ENCODE results near the gene CNIH3.

Gene CNIH3

GRCh38 chr1:224724566-224724965, 108.4 kb downstream of the CNIH3 start:
- no peak for DNase-seq

DNA sequence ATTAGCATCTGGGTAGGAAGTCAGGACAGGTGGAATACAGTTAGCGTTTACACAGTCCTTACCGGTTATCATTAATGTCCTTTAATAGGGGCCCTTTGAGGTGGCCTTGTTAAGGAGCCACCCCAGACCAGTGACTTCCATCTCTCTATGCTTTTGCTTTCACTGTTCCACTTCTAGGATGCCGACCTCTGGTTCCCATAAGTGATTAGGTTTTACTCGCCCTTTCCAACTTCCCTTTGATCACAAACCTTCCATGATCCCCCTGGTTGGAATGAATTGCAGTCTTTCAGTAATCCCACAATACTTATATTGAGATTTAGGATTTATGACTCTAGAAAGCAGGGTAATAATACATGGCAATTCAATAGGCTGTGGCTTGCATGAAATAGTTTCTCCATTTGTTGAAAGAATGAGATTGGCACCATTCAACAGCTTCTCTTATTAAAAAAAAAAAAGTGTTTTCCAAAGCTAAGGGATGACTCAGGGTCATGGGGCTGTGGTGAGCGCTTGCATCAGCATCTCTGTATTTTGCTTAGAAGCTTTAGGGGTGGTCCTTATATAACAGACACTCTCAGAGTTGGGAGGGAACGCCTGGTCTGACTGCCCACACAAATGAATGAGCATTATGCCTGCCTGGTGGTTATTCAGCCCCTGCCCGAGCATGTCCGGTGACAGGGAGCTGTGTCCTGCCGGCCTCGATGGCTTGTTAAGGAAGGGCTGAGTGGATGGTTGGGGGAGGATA, 110.5 kb downstream of the CNIH3 start:
- DNase-seq: no peak

DNA sequence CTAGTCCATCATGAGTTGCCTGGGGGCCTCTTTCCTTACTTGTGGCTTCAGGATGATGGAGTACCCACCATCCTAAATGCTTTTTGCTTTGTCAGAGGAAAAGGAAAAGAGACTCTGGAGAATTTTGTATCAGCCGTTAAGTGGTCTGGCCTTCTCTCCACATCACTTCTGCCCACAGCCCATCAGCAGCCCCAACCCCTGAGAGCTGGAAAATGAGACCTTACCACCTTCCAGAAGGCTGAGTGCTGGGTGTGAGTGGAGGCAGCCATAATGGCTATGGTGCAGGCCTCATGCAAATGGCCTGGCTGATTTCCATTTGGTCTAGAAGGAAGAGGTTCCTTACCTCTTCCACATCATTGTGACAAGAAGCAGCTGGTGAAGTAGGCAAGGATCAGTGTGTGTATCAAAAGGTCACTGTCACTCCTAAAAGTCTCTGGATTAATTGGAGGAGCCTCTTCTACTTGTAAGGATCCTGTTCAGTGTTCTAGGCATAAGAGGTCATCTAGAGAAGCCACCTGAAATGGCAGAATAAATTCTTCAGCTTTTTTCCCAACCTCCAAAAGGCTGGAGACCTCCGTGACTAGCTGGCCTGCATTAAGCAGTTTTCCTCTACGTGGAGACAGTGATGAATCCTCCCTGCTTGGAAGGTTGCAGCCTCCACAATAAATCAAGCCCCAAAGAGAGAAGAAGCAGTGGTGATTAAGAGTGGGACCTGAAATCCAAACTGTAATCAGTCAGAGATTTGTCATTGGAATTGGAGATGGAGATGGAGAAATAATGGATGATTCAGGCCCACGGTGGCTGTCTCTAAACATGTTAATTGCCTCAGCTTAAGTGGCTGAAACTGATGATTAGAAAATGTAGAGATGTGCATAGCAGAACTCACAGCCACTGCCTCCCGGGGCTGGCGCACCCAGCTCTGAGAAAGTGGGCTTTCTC, 111.5 kb downstream of the CNIH3 start:
- no peak for DNase-seq

DNA sequence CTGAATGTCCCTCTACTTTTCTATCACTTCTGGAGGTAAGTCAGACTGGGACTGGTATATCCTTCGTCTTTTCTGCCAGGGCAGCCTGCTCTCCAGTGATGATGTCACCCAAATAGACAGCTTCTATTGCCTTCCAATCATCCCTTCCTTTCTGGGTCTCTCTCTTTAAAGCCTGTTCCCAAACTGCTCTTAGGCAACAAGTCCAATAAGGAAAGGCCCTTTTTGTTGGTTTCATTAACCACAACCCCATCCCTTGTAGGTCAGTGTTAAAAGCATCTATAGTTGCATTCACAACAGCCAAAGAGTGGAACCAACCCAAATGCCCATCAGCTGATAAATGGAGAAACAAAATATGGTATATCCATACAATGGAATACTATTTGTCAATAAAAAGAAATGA, 114.4 kb downstream of the CNIH3 start:
- DNase-seq: no peak

GRCh38 chr1:224730965-224731364, 114.8 kb downstream of the CNIH3 start:
- DNase-seq: no peak

DNA sequence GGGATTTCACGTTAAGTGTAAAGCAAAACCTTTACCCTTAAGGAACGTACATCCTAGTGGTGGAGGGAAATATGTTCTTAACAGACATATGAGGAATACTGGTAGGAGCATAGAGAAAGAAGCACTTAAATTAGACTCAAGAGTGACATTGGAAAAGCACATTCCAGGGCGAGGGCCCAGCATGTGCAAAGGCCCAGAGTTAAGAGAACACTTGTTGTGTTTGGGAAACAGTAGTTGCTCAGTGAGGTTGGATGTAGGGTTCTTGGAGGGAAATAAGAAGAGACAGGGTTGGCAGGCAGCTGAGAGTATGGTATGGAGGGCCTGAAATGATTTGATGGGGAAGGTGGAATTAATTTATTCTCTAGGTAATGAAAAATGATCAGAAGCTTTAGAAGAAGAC, 115.5 kb downstream of the CNIH3 start:
- no peak for DNase-seq

DNA sequence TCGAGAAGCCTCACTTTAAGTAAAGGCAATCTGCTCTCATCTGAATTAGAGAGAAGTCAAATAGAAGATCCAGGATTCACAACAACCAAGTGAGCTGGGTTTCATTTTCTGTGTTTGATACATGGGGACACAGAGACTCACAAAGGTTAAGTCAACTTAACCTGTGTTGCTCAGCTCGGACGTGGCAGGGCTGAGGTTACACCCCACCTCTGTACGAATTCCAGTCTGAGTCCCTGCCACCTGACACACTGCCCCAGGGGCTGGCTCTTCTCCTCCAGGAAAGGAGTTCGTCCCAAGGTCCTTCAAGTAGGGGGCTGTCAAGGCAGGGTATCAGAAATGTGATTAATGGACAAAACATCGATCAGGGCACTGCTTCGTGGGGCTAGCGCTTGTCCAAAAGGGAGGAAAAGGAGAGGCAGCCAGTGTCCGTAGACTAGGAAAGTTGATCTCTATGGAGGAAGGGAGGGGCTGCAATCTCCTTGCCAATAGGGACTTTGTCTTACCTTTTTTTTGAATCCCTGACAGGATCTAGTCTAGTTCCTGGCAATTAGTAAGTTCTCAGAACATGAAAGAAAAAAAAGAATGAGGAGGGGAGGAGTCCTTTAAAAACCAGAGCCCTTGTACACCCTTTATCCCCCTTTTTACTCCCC, 116.4 kb downstream of the CNIH3 start:
- no peak for DNase-seq

GRCh38 chr1:224733027-224733911, 117.2 kb downstream of the CNIH3 start:
- no peak for DNase-seq

- no peak for DNase-seq
Measured at GRCh38 chr1:224734261-224734935, 118.3 kb downstream of the CNIH3 start.

DNA sequence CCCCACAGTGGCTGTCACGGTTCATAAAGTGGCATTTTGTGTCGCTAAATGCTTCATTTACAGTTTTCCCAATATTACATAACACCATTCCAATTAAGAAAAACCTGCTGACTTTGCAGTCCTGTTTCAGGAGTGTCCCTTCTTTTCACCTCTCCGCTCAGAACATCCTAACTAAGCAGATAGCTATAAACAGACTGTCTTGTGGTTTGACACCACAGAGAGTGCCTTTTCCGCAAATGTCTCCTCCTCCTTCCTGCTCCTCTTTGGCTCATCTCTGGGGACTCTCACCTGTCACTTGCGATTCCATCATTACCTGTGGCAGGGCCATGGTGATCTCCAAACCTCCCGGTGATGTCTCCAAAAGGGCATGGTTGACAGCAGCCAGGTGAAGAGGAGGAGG, 119.0 kb downstream of the CNIH3 start:
- no peak for DNase-seq

DNA sequence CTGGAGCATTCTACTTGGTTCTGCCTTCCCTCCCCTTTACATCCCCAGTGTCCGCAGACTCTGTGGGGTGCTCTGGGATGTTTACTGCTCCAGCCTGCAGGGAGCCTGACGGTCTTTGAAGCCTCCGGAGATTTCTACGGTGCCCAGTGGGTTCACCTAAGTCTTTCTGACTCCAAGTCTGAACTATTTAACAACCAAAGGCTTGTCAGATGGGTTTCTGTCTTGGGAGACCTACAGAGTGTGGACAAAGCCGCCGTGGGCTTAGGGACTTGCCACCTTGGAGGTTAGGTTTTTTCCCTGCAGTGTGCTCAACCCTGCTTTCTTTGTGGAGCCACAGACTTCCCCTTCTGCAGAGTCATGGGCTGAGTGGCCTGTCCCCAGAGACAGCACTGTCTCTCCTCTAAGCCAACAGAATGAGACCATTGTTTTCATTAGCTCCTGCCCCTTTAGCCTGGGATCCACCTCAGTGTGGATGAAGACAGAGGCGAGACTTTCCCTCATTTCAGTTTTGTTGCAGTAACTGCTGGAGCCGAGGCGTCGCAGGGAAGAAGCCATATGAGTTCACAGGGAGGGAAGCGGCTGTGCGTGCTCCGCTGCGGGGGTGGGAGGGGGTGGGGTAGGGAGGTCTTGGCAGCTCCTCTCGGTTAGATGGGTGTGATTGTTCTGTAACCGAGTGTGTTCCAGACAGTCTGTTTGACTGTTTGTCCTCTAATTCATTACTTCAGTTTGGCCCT, 120.7 kb downstream of the CNIH3 start:
- no peak for DNase-seq

DNA sequence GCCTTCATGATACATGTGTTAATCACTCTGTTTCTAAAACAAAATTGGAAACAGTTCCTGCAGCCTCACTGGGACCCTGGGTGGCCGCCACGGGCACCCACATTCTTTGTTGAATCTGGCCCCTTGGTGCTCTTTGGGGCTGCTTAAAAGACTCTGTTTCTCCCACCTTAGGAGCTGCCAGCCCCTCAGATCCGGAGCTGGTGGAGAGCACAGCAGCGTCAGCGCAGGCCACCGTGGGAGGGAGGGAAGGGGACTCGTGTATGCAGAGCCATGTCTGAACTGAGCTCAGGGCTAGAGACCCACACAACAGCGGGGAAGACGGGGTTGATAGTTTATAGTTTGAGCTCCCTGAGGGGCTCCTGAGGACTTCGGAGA, 121.2 kb downstream of the CNIH3 start:
- no peak for DNase-seq

- no peak for DNase-seq
Measured at GRCh38 chr1:224739303-224739996, 123.3 kb downstream of the CNIH3 start.

DNA sequence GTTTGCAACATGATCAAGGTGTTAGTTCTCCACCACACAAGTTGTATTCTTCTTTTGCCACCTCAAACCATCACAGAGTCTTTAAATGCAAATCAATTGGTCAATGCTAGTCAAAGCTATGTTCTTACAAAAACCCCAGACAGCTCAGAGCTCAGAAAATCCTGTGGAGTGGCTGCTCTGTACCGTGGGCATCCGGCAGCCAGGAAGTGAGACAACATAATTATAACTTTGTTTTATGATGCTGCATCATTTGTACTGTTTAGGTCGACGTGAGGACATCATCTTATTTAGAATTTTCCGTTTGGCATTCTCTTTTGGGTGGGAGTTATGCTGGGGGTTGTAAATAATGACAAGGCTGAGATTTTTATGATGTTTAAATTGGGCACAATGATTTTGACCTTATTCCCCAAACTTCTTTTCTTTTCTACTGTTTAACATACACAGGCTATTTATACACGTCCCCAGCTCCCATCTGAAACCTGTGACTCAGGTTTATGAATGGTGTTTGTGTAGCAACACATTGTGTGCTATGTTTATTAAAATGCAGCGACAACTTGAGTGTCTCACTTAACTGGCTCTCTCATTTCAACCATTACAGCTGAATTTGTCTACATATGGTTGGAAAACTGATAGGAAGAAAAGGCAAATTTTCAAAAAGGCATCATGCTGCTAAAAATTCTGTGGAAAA, 124.0 kb downstream of the CNIH3 start:
- DNase-seq: no peak

- no peak for DNase-seq
Measured at GRCh38 chr1:224740685-224741052, 124.6 kb downstream of the CNIH3 start.

DNA sequence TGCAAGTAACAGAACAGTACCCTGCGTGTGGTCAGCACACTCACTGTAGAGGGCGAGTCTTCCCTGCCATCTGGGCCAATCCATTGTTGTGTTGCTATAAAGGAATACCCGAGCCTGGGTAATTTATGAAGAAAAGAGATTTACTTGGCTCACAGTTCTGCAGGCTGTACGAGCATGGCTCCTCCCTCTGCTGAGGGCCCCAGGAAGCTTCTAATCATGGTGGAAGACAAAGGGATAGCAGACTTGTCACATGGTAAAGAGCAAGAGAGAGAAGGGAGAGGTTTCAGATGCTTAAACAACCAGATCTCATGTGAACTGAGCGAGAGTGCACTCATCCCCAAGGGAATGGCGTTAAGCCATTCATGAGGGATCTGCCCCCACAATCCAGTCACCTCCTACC, 126.2 kb downstream of the CNIH3 start:
- DNase-seq: no peak

DNA sequence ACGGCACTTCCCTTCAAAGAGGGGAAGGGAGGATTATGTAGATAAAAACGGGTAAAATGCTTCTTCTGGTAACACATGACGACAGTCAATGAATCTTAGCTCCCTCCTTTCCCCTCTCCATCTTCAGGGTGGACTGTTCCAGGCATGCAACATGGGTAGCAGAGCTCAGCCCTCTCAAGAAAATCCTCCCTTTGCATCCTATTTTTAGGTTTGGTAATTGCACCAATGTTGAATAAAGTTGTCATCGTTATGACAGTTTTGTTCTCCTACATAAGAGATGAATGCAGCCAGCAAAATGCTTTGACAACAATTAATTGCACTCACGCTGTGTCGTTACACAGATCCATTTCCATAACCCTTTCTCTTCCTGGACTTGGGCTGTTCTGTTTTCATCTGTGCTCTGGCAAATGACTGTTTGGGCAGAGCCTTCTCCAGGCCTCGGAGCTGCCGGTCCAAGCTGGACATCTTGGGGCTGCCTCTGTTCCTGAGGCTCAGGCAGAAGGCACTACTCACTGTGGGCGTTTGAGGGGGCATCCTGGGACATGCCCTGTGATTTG, 127.6 kb downstream of the CNIH3 start:
- DNase-seq: no peak

- no peak for DNase-seq
Measured at GRCh38 chr1:224744521-224744920, 128.4 kb downstream of the CNIH3 start.

GRCh38 chr1:224745394-224745793, 129.3 kb downstream of the CNIH3 start:
- DNase-seq: no peak

DNA sequence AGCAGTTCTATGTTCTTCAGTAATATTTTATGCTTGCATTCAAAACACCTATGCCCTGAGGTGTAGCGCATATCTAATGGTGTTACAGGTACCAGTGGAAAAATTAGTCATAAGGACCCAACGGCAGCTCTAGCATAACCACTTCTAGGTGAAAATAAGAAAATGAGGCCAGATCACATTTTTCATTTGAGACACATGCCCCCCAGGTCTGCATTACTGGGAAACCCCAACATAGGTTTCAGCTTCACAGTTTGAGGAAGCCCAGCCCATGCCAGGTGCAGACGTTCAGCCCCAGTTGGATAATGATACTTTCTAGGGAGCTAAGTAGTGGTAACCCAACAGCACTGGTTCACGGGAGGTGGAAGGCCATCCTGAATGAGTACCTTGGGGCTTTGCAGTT, 129.8 kb downstream of the CNIH3 start:
- no peak for DNase-seq

Measured in NCI-H1048 (cell line).